Suppressor macrophage (primary cell): ENCODE data around the gene SLIT3.

Experiments used
- DNase-seq, 4 experiments: peaks; one replicate each; pipeline ENCODE4 v3.0.0-alpha.2; 2020 to 2022

SLIT3 gene

DNA sequence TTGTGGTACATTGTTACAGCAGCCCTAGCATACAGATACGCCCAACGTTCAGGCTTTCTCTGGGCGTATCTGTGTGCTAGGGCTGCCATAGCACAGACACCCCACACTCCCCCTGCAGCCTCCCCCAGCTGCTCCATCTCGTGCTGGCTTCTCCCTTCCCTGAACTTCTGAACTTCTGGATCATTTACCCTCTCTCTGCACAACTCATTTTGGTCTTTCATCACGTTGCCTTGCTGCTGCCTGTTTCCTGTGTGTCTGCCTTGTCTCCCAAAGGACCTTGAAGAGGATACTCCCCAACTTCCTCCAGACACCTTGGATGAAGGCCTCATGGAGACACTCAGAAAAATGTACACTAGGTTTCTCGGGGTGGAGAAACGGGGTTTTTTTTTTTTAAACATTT, 37.3 kb downstream of the SLIT3 start:
- no peak for DNase-seq

GRCh38 chr5:169260896-169261569, 39.9 kb downstream of the SLIT3 start:
- DNase-seq, result no peak

DNA sequence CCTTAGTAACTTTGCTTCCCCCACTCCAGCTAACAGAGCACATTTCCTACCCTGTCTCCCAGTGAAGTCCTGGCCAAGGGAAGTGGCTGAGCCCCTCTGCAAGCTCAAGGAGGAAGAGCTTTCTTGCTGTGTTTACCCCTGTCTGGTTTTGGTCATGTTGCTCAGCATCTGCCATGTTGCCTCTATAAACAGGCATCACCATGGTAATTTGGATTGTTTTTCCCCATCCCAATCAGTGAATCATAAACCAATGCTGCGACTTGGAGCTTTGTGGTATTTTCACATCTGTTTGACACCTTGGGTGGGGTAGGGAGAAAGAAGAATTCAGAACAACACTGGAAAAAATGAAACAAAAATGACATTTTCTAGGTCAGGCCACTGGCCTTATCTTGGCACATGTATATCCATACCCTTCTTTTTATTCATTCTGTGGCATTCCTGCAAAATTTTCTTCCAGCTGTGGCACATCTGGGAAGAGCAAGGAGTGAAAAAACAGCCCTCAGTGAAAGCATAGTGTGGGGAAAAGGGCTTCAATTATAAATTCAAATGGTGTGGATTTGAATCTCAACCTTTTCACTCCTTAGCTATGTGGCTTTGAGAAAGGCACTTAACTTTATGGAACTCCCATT, 42.5 kb downstream of the SLIT3 start:
- no peak for DNase-seq

DNA sequence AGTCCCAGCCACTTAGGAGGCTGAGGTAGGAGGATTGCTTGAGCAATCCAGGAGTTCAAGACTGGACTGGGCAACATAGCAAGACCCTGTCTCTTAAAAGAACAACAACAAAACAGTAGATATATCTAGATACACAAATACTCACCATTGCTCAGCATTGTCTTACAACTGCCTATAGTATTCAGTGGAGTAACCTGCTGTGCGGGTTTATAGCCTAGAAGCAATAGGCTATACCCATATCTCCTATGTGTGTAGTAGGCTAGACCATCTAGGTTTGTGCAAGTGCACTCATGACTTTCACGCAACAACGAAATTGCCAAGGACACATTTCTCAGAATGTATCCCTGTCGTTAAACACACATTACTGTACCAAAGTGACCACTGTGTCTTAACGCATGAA, 44.7 kb downstream of the SLIT3 start:
- DNase-seq, result no peak

- no peak for DNase-seq
Measured at GRCh38 chr5:169253071-169253470, 47.9 kb downstream of the SLIT3 start.

DNA sequence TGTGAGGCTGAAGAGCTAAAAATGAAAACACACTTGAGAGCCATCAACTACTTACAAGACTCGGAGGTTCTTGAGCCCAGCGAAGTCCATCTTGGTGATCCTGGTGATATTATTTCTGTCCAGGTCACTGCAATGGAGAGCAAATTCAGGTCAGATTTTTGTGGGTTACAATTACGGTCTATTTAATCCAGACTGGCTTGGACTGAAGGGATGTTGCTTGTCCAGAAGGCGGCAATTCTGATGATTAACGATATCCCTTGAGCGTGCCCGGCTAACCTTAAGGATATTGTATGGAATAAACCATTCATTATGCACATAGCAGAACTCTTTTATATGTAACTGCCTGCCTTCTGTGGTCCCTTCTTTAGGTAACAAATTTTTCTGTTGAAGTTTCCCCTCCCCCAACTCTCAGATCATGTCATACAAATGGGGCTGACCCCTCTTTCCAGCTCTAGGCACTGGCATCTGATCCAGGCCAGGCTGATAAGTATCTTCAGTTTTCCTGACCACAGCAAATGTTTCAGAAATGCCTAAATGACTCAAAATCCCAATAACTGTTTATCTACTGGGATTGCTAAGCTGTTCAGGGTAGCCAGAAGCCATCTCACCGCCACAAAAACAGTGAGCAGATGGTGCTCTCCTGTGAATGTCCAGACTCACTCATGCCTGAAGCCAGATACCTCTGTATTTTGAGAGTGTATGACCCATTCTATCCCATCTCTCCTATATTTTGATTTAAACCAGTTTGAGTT, 49.4 kb downstream of the SLIT3 start:
- no peak for DNase-seq

DNA sequence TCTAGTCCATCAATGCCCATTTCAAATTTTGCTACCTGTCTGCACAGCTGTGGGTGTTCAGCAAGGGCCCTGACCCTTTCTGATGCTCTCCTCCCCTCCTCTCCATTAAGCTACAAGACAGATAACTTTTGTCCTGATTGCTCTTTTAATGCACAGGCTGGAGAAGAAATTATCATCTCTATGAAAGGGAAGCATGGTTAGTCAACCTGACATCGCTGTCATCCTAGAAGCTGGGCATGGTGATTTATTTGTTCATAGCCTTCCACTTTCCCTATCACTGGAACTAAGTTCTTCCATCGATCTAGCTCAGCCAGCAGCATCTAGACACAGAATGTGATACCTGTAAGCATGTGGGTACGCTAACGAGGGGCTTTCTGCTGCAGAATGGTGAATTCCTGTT, 50.1 kb downstream of the SLIT3 start:
- no peak for DNase-seq

DNA sequence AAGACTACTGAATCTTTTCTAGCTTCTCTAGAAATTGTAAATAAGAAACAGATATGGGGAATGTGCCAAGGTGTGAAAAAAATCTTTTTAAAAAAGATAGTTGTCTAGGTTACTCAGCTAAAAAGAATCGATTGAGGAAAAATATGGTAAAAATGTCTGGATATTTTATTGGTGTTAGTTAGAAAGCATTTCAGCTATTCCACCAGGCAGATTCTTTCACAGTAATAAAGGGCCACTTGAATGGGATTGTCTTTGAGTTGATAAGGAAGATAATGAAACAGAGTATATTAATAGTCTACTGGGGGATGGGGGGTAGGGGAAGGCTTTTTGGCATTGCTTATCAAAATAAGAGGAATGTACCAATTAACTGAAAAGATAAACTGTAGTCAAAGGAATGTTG, 51.9 kb downstream of the SLIT3 start:
- no peak for DNase-seq

- no peak for DNase-seq
Measured at GRCh38 chr5:169248550-169248949, 52.4 kb downstream of the SLIT3 start.

- DNase-seq, result no peak
Measured at GRCh38 chr5:169244812-169245211, 56.1 kb downstream of the SLIT3 start.

DNA sequence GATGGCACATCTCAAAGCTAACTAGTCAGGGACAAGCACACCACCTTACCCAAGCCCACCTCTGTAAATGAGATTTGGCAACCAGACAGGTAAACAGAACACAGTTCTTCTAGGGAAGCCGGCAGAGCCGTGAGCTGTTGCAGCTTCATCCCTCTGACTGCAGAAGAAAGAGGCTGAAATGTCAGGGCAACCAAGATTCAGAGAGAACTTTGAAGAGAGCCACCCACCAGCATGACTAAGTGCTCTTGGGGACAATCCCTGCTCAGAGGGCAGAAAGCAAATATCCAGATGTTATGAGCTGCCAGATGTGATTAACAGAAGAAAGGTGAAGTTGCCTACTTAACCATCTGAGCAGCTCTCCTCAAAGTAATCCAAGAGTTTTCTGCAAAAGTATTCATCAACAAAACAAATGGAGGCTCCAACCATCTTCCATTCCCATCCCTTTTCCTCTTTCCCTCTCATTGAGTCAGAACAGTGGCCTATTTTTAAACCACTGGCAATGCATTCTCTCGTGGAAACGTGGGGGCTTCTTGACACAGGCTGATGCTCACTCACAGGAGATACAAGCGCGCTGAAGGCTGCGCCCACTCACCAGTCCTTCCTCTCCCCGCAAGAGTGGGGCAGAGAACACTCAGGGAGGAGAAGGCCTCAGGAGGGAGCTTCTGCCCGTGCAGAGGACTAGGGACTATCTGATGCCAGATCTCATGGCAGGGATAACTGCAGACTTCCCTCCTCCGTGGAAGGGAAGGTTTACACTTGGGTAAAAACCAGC, 57.1 kb downstream of the SLIT3 start:
- DNase-seq, result no peak

GRCh38 chr5:169242849-169243186, 58.1 kb downstream of the SLIT3 start:
- no peak for DNase-seq

DNA sequence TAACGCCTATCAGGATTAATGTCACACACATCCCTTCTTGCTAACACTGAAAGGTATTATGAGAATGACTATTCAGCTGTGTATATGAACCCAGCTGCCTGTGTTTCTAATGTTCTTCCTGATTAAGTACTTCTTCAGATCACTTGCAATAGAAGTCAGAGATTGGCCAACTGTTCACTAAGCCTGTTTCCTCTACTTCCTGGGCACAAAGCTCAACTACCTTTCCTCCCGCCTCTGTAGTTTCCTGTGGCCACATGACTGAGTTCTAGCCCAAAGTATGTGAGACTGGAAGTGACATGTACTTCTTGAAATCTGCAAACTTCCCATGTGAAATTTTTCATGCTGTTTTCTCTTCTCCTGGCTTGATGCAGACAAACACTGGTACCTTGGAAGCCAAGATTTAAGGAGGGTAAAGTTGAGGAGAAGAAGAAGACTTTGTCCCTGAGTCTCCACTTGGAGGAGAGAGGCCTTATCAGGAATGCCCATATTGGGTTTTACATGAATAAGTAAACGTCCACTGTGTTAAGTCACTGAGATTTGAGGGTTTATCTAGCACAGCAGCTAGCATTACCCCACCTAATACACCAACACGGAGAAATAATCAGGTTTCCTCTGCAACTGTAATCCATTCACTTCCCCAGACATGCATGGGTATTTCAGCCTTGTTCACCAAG, 58.6 kb downstream of the SLIT3 start:
- no peak for DNase-seq

DNA sequence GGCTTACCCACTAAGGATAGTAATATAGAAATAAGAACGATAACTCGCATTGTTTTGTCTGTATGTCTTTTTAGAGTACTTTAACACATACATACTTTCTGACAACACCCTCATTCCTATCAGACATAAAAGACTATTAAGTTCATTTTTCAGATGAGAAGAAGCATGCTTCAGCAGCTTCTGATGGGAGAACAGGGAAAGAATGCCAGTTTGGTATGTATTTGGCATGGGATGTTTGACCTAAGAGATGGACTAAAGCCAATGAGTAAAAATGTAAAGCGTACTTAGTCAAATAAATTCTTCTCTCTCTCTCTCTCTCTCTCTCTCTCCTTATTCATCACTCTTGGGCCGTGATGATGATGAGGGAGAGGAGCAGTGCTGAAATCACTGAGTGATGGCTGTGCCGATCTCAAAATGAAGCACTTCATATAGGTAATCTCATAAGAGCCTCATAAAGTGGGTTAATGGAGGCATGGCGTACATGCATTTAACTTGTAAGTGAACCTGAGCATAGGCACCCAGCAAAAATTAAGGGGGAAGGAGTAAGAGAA, 71.5 kb downstream of the SLIT3 start:
- no peak for DNase-seq

GRCh38 chr5:169226895-169227294, 74.0 kb downstream of the SLIT3 start:
- DNase-seq, result no peak

DNA sequence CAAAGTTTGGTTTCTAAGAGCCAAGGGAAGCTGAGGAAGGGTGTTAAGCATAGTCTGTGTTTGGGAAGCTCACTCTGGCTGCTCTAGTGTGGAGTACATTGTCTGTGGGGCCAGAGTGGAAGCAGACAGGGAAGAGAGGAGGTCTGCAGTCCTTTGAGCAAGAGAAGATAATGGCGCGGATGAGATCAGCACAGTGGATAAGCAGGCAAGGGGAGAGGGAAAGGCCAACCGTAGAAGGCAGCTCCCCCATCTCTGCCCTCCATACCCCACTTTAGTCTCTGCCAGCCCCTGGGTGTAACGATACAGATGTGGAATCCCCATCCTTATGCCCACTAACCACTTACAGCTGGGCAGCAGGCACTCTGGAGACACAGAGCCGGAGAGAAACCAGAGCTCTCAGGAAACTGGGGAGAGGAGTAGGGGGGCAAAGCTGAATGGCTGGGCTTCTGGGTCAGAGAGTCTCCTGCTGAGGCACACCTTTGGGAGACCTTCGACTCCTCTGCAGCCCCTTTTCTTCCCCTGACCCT, 75.0 kb downstream of the SLIT3 start:
- DNase-seq, result no peak

GRCh38 chr5:169223595-169223953, 77.4 kb downstream of the SLIT3 start:
- no peak for DNase-seq

- DNase-seq, result no peak
Measured at GRCh38 chr5:169222934-169223594, 77.9 kb downstream of the SLIT3 start.

DNA sequence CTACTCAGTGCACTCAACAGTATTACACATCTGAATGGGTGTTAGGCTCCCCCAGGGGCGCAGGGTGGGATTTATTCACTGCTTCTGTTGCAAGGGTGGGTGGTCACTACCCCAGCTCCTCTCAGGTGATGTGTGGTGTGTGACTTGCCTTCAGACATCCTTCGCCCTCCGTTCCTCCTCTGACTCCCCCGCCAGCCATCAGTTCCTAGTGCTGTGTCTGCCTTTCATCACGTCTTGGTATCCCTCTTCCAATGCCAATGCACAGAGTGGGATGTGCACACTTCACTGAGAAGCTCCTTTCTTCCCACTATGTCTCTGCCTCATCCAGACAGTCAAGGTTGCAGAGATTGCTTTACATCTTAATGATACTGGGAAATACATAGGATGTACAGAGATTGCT, 79.4 kb downstream of the SLIT3 start:
- DNase-seq, result no peak

DNA sequence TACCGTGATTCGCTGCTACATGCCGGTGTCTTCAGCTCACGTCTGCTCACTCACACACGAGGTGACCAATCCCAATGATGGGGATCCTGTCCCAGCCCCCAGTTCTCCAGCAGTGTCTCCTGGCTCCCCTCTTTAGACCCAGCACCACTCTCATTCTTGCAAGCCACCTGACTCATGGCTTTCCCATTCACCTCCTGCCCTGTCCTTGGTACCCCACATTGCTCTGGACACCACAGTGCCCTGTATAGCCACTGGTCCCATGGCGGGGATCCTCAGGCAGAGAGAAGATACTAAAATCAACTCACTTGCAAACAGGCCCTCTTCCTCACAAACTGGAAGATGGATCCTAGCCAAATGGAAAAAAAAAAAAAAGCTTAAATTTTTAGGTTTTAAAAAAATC, 81.0 kb downstream of the SLIT3 start:
- DNase-seq, result no peak

- no peak for DNase-seq
Measured at GRCh38 chr5:169219351-169219750, 81.6 kb downstream of the SLIT3 start.

GRCh38 chr5:169218861-169219260, 82.1 kb downstream of the SLIT3 start:
- no peak for DNase-seq
